K562 (cell line): ENCODE results near the gene POLR3C. TPM values are rescaled to one million over a fixed set of nuclear protein-coding genes. Genes with fewer than 3 reads are reported as not detected.

Source experiments
- BRD4 ChIP-seq: fragments of 200-600 bp; sonication (generic); IDR thresholded peaks from 2 replicates; pipeline ENCODE4 v1.6.1; 2017; ENCODE audit warnings: inconsistent platforms
- CREB1 ChIP-seq, 2 experiments: sonication (generic) in 1 of 2; formaldehyde crosslinking in 1 of 2; IDR thresholded peaks; 2 replicates each; pipeline versions ENCODE4 v1.6.1 to v1.8.0; 2012 to 2022; ENCODE audit warnings: inconsistent platforms in 1 of 2, mild to moderate bottlenecking in 1 of 2, missing genetic modification reagents in 1 of 2, moderate library complexity in 1 of 2
- DEAF1 ChIP-seq: fragments of 450-650 bp; formaldehyde crosslinking; IDR thresholded peaks from 2 replicates; pipeline ENCODE4 v1.4.0; 2020; ENCODE audit warnings: mild to moderate bottlenecking, moderate library complexity
- E2F1 ChIP-seq: sonication (generic); formaldehyde crosslinking; IDR thresholded peaks from 2 replicates; pipeline ENCODE4 v1.8.1; 2023; ENCODE audit warnings: mild to moderate bottlenecking, missing genetic modification reagents, moderate library complexity
- HMGN3 ChIP-seq: IDR thresholded peaks from 2 replicates; pipeline ENCODE4 v1.6.1; 2011; ENCODE audit warnings: borderline replicate concordance, low read depth, mild to moderate bottlenecking, mixed read lengths, low read length; ENCODE audit not compliant: insufficient read length; ENCODE audit errors: extremely low read depth
- JUN ChIP-seq, 2 experiments: sonication (generic) in 1 of 2; formaldehyde crosslinking in 1 of 2; IDR thresholded peaks; 2 replicates each; pipeline versions ENCODE4 v1.6.1 to v1.8.0; 2012 to 2022; ENCODE audit warnings: borderline replicate concordance in 2 of 2, mild to moderate bottlenecking in 2 of 2, improper control_type of control experiment in 1 of 2, low read depth in 1 of 2, low read length in 1 of 2, missing genetic modification reagents in 1 of 2
- KDM5B ChIP-seq: fragments of 200-600 bp; sonication (generic); IDR thresholded peaks from 2 replicates; pipeline ENCODE4 v1.6.1; 2012; ENCODE audit warnings: low read depth, mild to moderate bottlenecking, moderate library complexity, low read length, control low read depth, inconsistent platforms; ENCODE audit not compliant: insufficient replicate concordance
- NR3C1 ChIP-seq: sonication (generic); formaldehyde crosslinking; IDR thresholded peaks from 2 replicates; pipeline ENCODE4 v1.8.1; 2022; ENCODE audit warnings: missing genetic modification reagents
- NRF1 ChIP-seq, 2 experiments: fragments of 450-650 bp; IDR thresholded peaks in 1 of 2; conservative IDR thresholded peaks in 1 of 2; 2 replicates each; pipeline ENCODE4 v1.6.1; 2014; ENCODE audit warnings: mild to moderate bottlenecking in 2 of 2
- PML ChIP-seq: IDR thresholded peaks from 2 replicates; pipeline ENCODE4 v1.6.1; 2012; ENCODE audit warnings: low read length, inconsistent platforms
- PTTG1 ChIP-seq: fragments of 450-650 bp; IDR thresholded peaks from 2 replicates; pipeline ENCODE4 v1.6.1; 2016; ENCODE audit warnings: low read depth, mild to moderate bottlenecking, missing genetic modification characterization, missing compliant biosample characterization
- RBM15 ChIP-seq: fragments of 200-400 bp; formaldehyde crosslinking; IDR thresholded peaks from 2 replicates; pipeline ENCODE4 v1.6.1; 2018; ENCODE audit warnings: mild to moderate bottlenecking, low read length, moderate library complexity; ENCODE audit not compliant: insufficient read depth
- SAFB ChIP-seq: fragments of 200-400 bp; formaldehyde crosslinking; IDR thresholded peaks from 2 replicates; pipeline ENCODE4 v1.6.1; 2017; ENCODE audit warnings: low read depth, low read length, borderline replicate concordance
- SAFB2 ChIP-seq: fragments of 200-400 bp; formaldehyde crosslinking; IDR thresholded peaks from 2 replicates; pipeline ENCODE4 v1.6.1; 2018; ENCODE audit warnings: borderline replicate concordance, low read length, low read depth, moderate library complexity; ENCODE audit not compliant: severe bottlenecking
- SLC30A9 ChIP-seq: fragments of 250-450 bp; sonication (Bioruptor Pico); IDR thresholded peaks from 2 replicates; pipeline ENCODE4 v1.8.0; 2022; ENCODE audit warnings: mild to moderate bottlenecking, moderate library complexity
- SREBF1 ChIP-seq: fragments of 150-350 bp; IDR thresholded peaks from 2 replicates; pipeline ENCODE4 v1.6.1; 2014; ENCODE audit warnings: antibody characterized with exemption, low read depth, low read length, borderline replicate concordance
- TBL1XR1 ChIP-seq, 2 experiments: IDR thresholded peaks; 2 replicates each; pipeline ENCODE4 v1.6.1; 2012; ENCODE audit warnings: improper control_type of control experiment in 2 of 2, low read length in 2 of 2, mild to moderate bottlenecking in 1 of 2
- VEZF1 ChIP-seq: fragments of 200-800 bp; sonication (Bioruptor generic); IDR thresholded peaks from 2 replicates; pipeline ENCODE4 v1.6.1; 2017; ENCODE audit warnings: missing genetic modification characterization, missing compliant biosample characterization
- ZC3H11A ChIP-seq: IDR thresholded peaks from 2 replicates; pipeline ENCODE4 v1.6.1; 2012; ENCODE audit warnings: low read depth, low read length, improper control_type of control experiment
- ZNF140 ChIP-seq: fragments of 250-450 bp; sonication (Bioruptor Pico); IDR thresholded peaks from 2 replicates; pipeline ENCODE4 v1.8.0; 2021; ENCODE audit warnings: moderate library complexity, mild to moderate bottlenecking, inconsistent platforms
- ZNF165 ChIP-seq: fragments of 250-450 bp; sonication (Bioruptor Pico); IDR thresholded peaks from 2 replicates; pipeline ENCODE4 v1.4.0; 2020; ENCODE audit warnings: borderline replicate concordance
- ZNF507 ChIP-seq: conservative IDR thresholded peaks from 2 replicates; pipeline ENCODE4 v1.6.1; 2017; ENCODE audit warnings: missing genetic modification characterization, missing compliant biosample characterization
- ZNF57 ChIP-seq: fragments of 450-650 bp; formaldehyde crosslinking; IDR thresholded peaks from 2 replicates; pipeline ENCODE4 v1.4.0; 2020; ENCODE audit warnings: mild to moderate bottlenecking, moderate library complexity
- polyA plus RNA-seq, 8 experiments: library from polyadenylated mRNA; depleted of rRNA in 4 of 8; stranded (reverse) in 5 of 8; unstranded in 3 of 8; fragments of >200 nt; fragmentation: Nextera tagmentation in 2 of 8; fragmentation: Illumina TruSeq in 1 of 8; extraction: Ambion mirVana in 2 of 8; extraction: Trizol in 1 of 8; gene quantifications; 2 replicates each; pipeline versions ENCODE4 v1.2.1 to v1.2.3, GENCODE V29; 2011 to 2014; ENCODE audit warnings: inconsistent platforms in 1 of 8, missing spikeins in 1 of 8
- total RNA-seq, 7 experiments: library from RNA; depleted of rRNA in 6 of 7; stranded (reverse); fragments of >200 nt in 6 of 7; fragmentation: Illumina TruSeq in 2 of 7; extraction: Trizol in 2 of 7; gene quantifications; 2 replicates each; pipeline versions ENCODE4 v1.2.1 to v1.2.3, GENCODE V29; 2011 to 2021; ENCODE audit warnings: low replicate concordance in 1 of 7

Gene POLR3C
- total and polyA plus RNA-seq, 9 of the 15 experiments (the other 6 are each of a cell fraction or from before 2014, with no cell fraction given) = 19.7 to 64.1 (median 45.2) TPM

GRCh38 chr1:145885738-145886287 lies 61.8 kb downstream of the POLR3C start, which contains the start of gene ANKRD35 (continued):
- TF ChIP-seq NRF1 (conservative IDR thresholded peaks at IDR 0.05 in 1 of 2, IDR thresholded peaks at IDR 0.05 in 1 of 2) = peak; percentile 74 to 79
- TF ChIP-seq BRD4 = no peak
- no peak for TF ChIP-seq CREB1 (IDR thresholded peaks at IDR 0.05)
- TF ChIP-seq CREB1 (CRISPR knock-in tag; IDR thresholded peaks at IDR 0.05) = no peak
- TF ChIP-seq VEZF1 (CRISPR knock-in tag) = peak; percentile 71
- TF ChIP-seq KDM5B = no peak
- no peak for TF ChIP-seq SAFB
- no peak for TF ChIP-seq ZNF57 (CRISPR knock-in tag)
- TF ChIP-seq SREBF1 = no peak
- TF ChIP-seq DEAF1 (CRISPR knock-in tag) = no peak
- no peak for TF ChIP-seq HMGN3
- no peak for TF ChIP-seq JUN (IDR thresholded peaks at IDR 0.05; ENCODE audit: borderline replicate concordance, low read depth, low read length)
- TF ChIP-seq JUN (CRISPR knock-in tag; IDR thresholded peaks at IDR 0.05; ENCODE audit: borderline replicate concordance) = no peak
- TF ChIP-seq PML = no peak
- no peak for TF ChIP-seq SAFB2
- TF ChIP-seq ZC3H11A = no peak
- no peak for TF ChIP-seq TBL1XR1 (IDR thresholded peaks at IDR 0.05; ENCODE audit: low read length in 2 of 2)
- TF ChIP-seq ZNF140 = no peak
- no peak for TF ChIP-seq ZNF165
- no peak for TF ChIP-seq ZNF507
- TF ChIP-seq RBM15 = no peak
- TF ChIP-seq PTTG1 (tag) = no peak
- TF ChIP-seq NR3C1 (CRISPR knock-in tag) = no peak
- no peak for TF ChIP-seq SLC30A9 (CRISPR knock-in tag)
- peak; percentile 42; the same call in 1 of the 2 replicates for TF ChIP-seq E2F1
